HG03521 (cell line): Measurements from ENCODE around the gene HDHD3.
"Not testable (repeated sequence)": the region's sequence is repeated elsewhere in the genome, so short reads cannot be mapped to it uniquely, and the experiment has no call there.

ENCODE experiments used
- ATAC-seq: cut with Tn5 transposase; IDR thresholded peaks from one replicate; pipeline ENCODE4 v1.9.1; 2021; ENCODE audit warnings: mild to moderate bottlenecking, moderate library complexity; ENCODE audit not compliant: unreplicated experiment

The HDHD3 gene

GRCh38 chr9:113376634-113377567 lies at the start of gene HDHD3:
TSS of gene HDHD3 (minus strand) at chr9:113376986. CDS start at chr9:113374354, 2,632 bp downstream.
- peak; percentile 86 for ATAC-seq

GRCh38 chr9:113425072-113425471 lies 48.3 kb upstream of the HDHD3 start:
- ATAC-seq, result no peak

- ATAC-seq, result no peak
Measured at GRCh38 chr9:113421726-113422125, 44.9 kb upstream of the HDHD3 start.

GRCh38 chr9:113417370-113417769 lies 40.6 kb upstream of the HDHD3 start:
- ATAC-seq, result no peak

GRCh38 chr9:113416149-113416721 lies 39.4 kb upstream of the HDHD3 start:
- peak; percentile 93 for ATAC-seq

GRCh38 chr9:113410207-113410864 lies 33.5 kb upstream of the HDHD3 start, which contains the start of the genes C9orf43 and POLE3:
TSS of gene C9orf43 (plus strand) at chr9:113410747. CDS start at chr9:113413494, 2,747 bp downstream.
TSS of gene POLE3 (minus strand) at chr9:113410675. CDS start at chr9:113410293, 382 bp downstream.
- ATAC-seq, result peak; percentile 91

- no peak for ATAC-seq
Measured at GRCh38 chr9:113409883-113410206, 33.1 kb upstream of the HDHD3 start.

- ATAC-seq, result no peak
Measured at GRCh38 chr9:113409481-113409880, 32.7 kb upstream of the HDHD3 start.

- peak; percentile 21 for ATAC-seq
Measured at GRCh38 chr9:113406873-113407511, 30.2 kb upstream of the HDHD3 start.

GRCh38 chr9:113406353-113406752 lies 29.6 kb upstream of the HDHD3 start:
- ATAC-seq, result not testable (repeated sequence)

GRCh38 chr9:113403646-113404045 lies 26.9 kb upstream of the HDHD3 start:
- ATAC-seq, result no peak

GRCh38 chr9:113401027-113401792 lies 24.4 kb upstream of the HDHD3 start, which contains the start of gene ALAD:
TSS of gene ALAD (minus strand) at chr9:113401284. CDS start at chr9:113393559, 7,725 bp downstream.
- peak; percentile 99 for ATAC-seq

GRCh38 chr9:113399646-113400200 lies 22.9 kb upstream of the HDHD3 start:
- ATAC-seq, result no peak

- no peak for ATAC-seq
Measured at GRCh38 chr9:113398796-113399195, 22.0 kb upstream of the HDHD3 start.

GRCh38 chr9:113397203-113397631 lies 20.4 kb upstream of the HDHD3 start:
- no peak for ATAC-seq

- no peak for ATAC-seq
Measured at GRCh38 chr9:113395000-113395861, 18.4 kb upstream of the HDHD3 start.

GRCh38 chr9:113393281-113393680 lies 16.5 kb upstream of the HDHD3 start:
- ATAC-seq, result no peak

GRCh38 chr9:113391917-113392316 lies 15.1 kb upstream of the HDHD3 start:
- ATAC-seq, result no peak
